ENCODE measurements around the gene MLXIP. TPM values are rescaled to one million over a fixed set of nuclear protein-coding genes. Genes with fewer than 3 reads are reported as not detected.

MLXIP gene
- total and polyA plus RNA-seq, 2 of the 8 experiments (the other 6 are each of a cell fraction or from before 2014, with no cell fraction given), result 5.5 to 40.5 TPM

DNA sequence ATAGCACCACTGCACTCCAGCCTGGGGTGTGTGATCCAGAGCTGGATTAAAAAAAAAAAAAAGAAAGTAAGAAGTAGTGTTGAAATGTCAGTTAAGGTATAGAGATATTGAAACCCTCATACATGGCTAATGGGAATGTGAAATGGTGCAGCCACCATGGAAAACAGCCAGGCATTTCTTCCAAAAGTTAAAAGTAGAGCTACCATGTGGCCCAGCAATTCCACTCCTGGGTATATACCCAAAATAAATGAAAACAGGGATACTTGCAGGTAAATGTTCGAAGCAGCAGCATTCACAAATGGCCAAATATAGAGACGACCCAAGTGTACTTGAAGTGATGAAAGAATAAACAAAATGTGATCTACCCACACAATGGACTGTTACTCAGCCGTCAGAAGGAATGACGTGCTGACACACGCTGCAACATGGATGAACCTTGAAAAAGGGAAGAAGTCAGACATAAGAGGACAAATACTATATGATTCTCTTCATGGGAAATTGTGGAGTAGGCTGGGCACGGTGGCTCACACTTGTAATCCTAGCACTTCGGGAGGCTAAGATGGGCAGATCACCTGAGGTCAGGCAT is 80.2 kb downstream of the MLXIP start (continued):
- TF ChIP-seq RXRA (IDR thresholded peaks at IDR 0.05; ENCODE audit: insufficient read depth, low read depth, low read length), result no peak
- no peak for TF ChIP-seq RNF2 (IDR thresholded peaks at IDR 0.05; ENCODE audit: borderline replicate concordance, low read depth, low read length, missing control alignments, poor library complexity, severe bottlenecking)
- no peak for TF ChIP-seq YY1 (IDR thresholded peaks at IDR 0.05; ENCODE audit: low read depth, low read length)
- TF ChIP-seq PHF8 (conservative IDR thresholded peaks at IDR 0.05; ENCODE audit: low read depth, low read length), result no peak
- no peak for TF ChIP-seq ASH2L (IDR thresholded peaks at IDR 0.05; ENCODE audit: low read length)
- TF ChIP-seq, protein P1, sequence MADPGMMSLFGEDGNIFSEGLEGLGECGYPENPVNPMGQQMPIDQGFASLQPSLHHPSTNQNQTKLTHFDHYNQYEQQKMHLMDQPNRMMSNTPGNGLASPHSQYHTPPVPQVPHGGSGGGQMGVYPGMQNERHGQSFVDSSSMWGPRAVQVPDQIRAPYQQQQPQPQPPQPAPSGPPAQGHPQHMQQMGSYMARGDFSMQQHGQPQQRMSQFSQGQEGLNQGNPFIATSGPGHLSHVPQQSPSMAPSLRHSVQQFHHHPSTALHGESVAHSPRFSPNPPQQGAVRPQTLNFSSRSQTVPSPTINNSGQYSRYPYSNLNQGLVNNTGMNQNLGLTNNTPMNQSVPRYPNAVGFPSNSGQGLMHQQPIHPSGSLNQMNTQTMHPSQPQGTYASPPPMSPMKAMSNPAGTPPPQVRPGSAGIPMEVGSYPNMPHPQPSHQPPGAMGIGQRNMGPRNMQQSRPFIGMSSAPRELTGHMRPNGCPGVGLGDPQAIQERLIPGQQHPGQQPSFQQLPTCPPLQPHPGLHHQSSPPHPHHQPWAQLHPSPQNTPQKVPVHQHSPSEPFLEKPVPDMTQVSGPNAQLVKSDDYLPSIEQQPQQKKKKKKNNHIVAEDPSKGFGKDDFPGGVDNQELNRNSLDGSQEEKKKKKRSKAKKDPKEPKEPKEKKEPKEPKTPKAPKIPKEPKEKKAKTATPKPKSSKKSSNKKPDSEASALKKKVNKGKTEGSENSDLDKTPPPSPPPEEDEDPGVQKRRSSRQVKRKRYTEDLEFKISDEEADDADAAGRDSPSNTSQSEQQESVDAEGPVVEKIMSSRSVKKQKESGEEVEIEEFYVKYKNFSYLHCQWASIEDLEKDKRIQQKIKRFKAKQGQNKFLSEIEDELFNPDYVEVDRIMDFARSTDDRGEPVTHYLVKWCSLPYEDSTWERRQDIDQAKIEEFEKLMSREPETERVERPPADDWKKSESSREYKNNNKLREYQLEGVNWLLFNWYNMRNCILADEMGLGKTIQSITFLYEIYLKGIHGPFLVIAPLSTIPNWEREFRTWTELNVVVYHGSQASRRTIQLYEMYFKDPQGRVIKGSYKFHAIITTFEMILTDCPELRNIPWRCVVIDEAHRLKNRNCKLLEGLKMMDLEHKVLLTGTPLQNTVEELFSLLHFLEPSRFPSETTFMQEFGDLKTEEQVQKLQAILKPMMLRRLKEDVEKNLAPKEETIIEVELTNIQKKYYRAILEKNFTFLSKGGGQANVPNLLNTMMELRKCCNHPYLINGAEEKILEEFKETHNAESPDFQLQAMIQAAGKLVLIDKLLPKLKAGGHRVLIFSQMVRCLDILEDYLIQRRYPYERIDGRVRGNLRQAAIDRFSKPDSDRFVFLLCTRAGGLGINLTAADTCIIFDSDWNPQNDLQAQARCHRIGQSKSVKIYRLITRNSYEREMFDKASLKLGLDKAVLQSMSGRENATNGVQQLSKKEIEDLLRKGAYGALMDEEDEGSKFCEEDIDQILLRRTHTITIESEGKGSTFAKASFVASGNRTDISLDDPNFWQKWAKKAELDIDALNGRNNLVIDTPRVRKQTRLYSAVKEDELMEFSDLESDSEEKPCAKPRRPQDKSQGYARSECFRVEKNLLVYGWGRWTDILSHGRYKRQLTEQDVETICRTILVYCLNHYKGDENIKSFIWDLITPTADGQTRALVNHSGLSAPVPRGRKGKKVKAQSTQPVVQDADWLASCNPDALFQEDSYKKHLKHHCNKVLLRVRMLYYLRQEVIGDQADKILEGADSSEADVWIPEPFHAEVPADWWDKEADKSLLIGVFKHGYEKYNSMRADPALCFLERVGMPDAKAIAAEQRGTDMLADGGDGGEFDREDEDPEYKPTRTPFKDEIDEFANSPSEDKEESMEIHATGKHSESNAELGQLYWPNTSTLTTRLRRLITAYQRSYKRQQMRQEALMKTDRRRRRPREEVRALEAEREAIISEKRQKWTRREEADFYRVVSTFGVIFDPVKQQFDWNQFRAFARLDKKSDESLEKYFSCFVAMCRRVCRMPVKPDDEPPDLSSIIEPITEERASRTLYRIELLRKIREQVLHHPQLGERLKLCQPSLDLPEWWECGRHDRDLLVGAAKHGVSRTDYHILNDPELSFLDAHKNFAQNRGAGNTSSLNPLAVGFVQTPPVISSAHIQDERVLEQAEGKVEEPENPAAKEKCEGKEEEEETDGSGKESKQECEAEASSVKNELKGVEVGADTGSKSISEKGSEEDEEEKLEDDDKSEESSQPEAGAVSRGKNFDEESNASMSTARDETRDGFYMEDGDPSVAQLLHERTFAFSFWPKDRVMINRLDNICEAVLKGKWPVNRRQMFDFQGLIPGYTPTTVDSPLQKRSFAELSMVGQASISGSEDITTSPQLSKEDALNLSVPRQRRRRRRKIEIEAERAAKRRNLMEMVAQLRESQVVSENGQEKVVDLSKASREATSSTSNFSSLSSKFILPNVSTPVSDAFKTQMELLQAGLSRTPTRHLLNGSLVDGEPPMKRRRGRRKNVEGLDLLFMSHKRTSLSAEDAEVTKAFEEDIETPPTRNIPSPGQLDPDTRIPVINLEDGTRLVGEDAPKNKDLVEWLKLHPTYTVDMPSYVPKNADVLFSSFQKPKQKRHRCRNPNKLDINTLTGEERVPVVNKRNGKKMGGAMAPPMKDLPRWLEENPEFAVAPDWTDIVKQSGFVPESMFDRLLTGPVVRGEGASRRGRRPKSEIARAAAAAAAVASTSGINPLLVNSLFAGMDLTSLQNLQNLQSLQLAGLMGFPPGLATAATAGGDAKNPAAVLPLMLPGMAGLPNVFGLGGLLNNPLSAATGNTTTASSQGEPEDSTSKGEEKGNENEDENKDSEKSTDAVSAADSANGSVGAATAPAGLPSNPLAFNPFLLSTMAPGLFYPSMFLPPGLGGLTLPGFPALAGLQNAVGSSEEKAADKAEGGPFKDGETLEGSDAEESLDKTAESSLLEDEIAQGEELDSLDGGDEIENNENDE (IDR thresholded peaks at IDR 0.05; ENCODE audit: insufficient replicate concordance, low read length), result no peak
- no peak for TF ChIP-seq CTCF (IDR thresholded peaks at IDR 0.05; ENCODE audit: control extremely low read depth in 1 of 3, insufficient read depth in 1 of 3, low read depth in 1 of 3, low read length in 3 of 3)
